SK-MEL-5 (cell line): ENCODE measurements around the gene CRABP1. TPM values are rescaled to one million over a fixed set of nuclear protein-coding genes. Genes with fewer than 3 reads are reported as not detected.
"Not testable (repeated sequence)": the region's sequence is repeated elsewhere in the genome, so short reads cannot be mapped to it uniquely, and the experiment has no call there.

Experiments
- DNase-seq: peaks from one replicate; pipeline ENCODE4 v3.0.0-alpha.2; 2016; ENCODE audit warnings: low read depth, low spot score
- in situ Hi-C: cut with HindIII; loops from 2 replicates; pipeline ENCODE4 v1.10.0; 2016; ENCODE audit warnings: low sequenced_read_pairs, high pct_unique_total_duplicates, low pct_unique_long_range_greater_than_20kb
- total RNA-seq: library from RNA; depleted of rRNA; stranded (reverse); fragments of >200 nt; shearing (Covaris generic); gene quantifications from 2 replicates; pipeline ENCODE4 v1.2.3, GENCODE V29; 2014

The CRABP1 gene
- total RNA-seq, 1 experiment from 2014 or later, result not detected

DNA sequence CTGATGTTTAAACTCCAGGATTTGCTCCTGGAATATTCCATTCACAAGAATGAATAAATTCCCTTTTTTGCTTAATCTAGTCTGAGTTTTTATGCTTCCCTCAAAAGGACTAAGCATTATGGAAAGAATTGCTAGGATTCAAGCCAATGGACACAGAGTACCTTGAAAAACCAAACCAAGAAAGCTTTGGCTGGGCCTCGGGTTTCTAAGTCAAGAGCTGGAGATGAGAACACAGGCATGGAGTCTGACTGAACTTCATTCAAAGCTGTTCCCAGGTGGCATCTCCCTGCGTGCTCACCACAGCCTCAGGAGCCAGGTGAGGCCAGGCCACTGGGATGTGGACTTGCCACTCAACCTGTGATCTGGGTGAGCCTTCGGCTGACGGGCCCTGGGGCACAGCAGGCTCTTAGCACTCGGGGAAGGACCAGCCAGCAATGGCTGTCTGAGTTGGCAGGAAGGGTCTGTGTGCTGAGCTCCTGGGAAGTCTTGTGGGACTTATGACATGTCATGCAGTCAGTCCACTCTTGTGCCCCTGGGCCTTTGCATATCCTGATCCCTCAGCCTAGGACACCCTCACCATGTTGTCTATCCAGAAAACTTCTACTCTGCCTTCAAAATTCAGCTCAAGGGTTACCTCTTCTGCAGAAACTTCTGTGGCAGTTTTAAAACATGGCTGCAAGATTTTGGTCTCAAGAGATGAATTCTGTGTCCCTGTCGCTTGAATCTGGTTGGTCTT lies 21.8 kb downstream of the CRABP1 start:
- in situ Hi-C loops, result no loop called here
- no peak for DNase-seq

DNA sequence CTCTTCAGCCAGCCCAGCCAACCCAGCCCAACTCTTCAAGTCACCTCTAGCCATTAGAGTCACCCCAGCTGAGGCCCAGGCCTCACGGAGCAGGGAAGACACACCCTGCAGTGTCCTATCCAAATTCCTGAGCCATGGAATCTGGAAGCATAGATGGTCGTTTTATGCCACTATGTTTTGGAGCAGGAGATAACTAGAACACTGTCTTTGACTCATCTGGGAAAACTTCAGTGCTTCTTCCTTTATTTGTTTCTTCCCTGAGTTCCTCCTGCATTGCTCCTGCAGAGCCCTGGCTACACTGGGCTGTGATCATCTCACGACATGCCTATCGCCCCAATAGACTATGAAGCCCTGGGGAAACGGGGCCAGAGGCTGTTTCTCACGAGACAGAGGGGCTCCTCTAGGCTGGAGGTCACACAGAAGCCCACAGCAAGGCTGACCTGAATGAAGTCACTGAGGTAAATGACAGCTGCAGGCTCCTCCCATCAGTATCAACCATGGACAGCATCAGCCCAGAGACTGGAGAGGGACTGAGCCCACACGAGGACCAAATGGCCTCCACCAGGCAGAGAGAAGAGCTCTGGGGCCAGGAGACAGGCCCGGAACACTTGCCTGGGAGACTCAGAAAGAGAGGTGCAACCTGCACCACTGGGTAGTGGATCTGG lies 22.7 kb downstream of the CRABP1 start:
- in situ Hi-C loops, result no loop called here
- DNase-seq, result no peak

DNA sequence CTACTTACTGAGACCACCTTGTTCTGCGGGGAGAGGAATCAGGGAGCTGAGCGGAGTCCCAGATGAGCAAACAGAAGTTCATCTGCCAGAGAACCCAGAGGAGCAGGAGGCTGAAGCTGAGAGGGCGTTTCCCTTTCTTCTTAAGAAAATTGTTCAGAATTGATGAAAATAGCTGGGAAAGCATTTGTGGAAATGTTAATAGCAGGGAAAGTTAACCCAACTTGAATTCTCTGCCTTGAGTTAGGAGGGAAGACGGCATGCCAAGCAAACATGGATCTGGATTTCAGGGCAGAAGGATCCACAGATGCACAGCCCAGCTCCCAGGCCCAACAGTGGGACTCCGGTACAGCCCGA lies 23.2 kb downstream of the CRABP1 start:
- no peak for DNase-seq
- in situ Hi-C loops, result no loop called here

DNA sequence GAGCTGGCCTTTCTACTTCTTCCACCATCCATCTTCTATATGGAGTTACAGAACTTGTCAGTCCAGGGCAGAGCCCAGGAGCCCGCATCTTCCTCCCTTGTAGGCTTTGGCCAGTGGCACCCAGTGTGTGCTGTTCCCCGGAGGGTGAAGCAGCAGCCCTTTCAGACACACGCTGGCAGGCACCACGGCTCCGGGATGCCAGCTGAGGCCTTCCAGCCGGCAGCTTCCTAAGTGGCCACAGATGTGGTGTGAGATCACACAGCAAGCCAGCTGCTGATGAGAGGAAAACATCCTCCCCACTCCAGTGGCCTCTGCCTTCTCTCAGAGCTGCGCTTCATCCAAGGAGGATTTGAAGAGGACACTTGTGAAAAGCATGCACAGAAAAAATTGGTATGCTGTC lies 24.1 kb downstream of the CRABP1 start:
- in situ Hi-C loops, result no loop called here
- no peak for DNase-seq

DNA sequence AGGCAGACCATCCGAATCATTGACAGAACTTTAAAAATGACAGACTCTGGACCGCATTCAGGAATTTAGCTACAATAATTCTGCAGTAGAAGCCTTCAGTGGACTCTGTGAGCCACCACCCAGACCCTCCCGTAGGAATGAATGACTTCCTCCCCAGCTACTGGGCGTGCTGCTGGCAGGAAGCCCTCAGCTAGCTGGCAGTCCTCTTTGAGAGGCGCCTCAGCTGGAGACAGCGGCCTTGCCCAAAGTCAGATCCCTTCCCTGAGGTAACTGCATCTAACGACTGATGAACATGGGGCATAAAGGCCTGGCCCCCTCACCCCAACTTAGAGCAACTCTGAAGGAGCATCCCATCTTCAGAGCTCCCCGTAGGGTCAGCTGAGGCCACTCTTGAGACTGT lies 25.8 kb downstream of the CRABP1 start:
- in situ Hi-C loops, result no loop called here

GRCh38 chr15:78366342-78366741 lies 26.2 kb downstream of the CRABP1 start:
- in situ Hi-C loops, result no loop called here
- no peak for DNase-seq

More for the DNA sequence above, 25.8 kb downstream of the CRABP1 start:
- DNase-seq, result no peak

- in situ Hi-C loops, result no loop called here
- no peak for DNase-seq
These were observed 28.5 kb downstream of the CRABP1 start for GRCh38 chr15:78368651-78369050.

GRCh38 chr15:78369161-78369560 lies 29.0 kb downstream of the CRABP1 start:
- in situ Hi-C loops, result no loop called here

DNA sequence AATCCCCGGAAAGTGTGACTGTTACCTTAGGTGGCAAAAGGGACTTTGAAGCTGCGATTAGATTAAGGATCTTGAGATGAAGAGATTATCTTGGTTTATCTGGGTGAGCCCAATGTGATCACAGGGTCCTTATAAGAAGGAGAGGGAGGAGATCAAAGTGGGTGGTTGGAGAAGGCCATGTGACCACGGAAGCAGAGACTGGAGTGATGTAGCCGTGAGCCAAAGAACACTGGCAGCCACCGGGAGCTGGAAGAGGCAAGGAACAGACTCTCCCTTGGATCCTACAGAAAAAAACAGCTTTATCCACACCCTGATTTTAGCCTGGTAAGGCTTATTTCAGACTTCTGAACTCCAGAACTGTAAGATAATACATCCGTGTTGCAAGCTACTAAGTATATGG lies 29.9 kb downstream of the CRABP1 start:
- in situ Hi-C loops, result no loop called here

More at GRCh38 chr15:78369161-78369560, 29.0 kb downstream of the CRABP1 start:
- no peak for DNase-seq

DNA sequence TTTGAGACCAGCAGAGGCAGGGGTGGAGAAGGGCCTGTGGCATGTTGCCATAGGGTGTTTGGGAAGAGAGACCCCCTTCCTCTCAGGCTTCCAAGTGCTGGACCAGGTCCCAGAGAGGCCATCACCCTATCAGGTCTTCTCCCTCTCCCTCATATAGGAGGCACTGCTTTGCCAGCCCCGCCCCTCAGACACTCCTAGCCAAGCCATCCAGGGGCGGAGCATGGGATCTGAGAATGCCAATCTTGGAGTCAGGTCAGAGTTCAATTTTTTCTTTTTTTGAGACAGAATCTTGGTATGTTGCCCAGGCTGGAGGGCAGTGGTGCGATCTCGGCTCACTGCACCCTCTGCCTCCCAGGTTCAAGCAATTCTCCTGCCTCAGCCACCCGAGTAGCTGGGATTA lies 32.7 kb downstream of the CRABP1 start:
- DNase-seq, result peak; percentile 32
- in situ Hi-C loops, result no loop called here

More for the DNA sequence above, 29.9 kb downstream of the CRABP1 start:
- DNase-seq, result no peak

DNA sequence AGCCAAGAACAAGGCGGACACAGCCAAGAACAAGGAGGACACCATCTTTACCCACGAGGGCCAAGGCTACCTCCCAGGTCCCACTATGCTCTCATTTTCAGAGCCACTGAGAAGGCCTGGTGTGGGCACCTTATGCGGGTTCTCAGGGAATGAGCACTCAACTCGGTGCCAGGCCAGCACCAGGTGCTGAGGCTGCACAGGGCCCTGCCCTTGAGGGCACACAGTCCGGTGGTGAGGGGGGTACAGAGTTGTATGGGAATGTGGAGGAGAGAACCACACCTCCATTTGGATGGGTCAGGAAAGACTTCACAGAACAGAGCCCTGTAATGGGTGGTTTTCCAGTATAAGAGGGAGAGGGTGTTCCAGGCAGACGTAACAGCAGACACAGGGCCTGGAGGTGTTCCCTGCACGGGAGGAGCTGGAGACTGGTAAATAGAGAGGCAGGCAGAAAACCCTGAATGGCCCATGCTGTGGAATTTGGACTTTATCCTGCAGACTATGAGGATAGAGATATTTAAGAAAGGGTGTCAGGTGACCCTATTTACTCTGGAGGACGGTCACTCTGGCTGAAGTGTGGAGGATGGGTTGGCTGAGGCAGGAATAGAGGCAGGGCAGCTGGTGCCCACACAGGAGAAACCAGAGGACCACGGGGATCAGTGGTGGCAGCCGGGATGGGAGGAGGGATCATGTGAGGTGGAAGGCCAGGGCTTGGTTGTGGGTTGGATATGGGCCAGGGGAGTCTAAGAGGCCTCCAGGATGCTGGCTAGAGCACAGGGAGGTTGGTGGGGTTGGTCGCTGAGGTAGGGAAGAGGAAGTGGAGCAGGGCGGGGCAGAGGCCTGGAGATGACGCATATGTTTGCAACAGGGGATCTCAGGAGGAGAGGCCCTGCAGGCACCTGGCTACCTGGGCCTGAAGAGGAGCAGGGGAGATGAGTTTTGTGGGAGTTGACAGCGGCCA lies 34.6 kb downstream of the CRABP1 start:
- DNase-seq, result no peak
- in situ Hi-C loops, result no loop called here

GRCh38 chr15:78380143-78380542 lies 40.0 kb downstream of the CRABP1 start:
- DNase-seq, in situ Hi-C loops: not testable (repeated sequence)

DNA sequence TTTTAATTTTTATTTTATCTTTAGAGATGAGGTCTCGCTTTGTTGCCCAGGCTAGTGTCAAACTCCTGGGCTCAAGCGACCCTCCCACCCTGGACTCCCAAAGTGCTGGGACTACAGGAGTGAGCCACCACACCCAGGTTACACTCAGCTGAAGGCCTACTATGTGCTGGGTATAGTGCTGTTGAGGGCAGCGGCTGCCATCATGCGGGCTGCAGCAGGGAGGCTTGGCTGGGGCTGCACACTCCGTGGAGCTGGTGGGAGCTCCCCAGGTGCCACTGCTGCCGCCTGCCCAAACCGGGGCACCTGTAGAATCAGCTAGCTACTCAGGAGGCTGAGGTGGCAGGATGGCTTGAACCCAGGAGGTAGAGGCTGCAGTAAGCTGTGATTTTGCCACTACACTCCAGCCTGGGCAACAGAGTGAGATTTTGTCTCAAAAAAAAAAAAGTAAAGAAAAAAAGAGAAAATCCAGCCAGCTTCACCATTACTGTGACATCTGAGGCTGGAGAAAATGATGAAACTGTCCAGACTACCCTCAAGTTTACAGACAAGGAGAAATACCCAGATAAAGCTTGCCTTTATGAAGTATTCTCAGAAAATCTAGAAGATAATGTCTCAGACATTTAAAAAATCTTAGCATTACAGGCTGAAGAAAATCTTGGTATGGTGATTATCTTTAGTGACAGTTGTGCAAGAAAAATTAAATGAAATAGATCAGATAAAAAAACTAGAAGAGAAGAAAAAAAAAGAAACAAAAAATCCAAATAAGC lies 42.1 kb downstream of the CRABP1 start:
- no peak for DNase-seq
- in situ Hi-C loops, result no loop called here

- in situ Hi-C loops, result no loop called here
These were observed 44.5 kb downstream of the CRABP1 start for GRCh38 chr15:78384651-78385050.

GRCh38 chr15:78387246-78388037 lies 47.3 kb downstream of the CRABP1 start:
- no peak for DNase-seq
- in situ Hi-C loops, result no loop called here

More at GRCh38 chr15:78384651-78385050, 44.5 kb downstream of the CRABP1 start:
- no peak for DNase-seq

GRCh38 chr15:78388865-78389264 lies 48.7 kb downstream of the CRABP1 start:
- in situ Hi-C loops, result no loop called here
- DNase-seq, result no peak

DNA sequence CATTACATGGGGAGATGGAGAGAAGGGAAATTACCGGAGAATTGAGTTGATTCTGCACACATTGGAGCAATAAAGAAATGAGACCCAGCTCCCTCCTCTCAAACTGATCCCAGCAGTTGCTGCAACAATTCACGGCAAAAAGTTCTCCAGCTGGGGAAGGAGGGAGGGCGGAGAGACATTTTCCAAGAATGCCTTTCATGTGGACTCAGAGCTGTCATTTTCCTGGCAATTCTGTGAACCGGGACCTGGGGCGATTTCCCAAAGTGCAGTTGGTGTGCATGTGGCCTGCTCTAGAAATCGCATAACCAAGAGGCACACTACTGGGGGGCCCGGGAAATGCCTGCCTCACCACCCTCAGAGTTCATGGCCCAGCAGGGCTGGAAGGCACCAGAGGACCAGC lies 49.2 kb downstream of the CRABP1 start:
- in situ Hi-C loops, result no loop called here
- DNase-seq, result no peak
